Left renal pelvis (tissue), 4 donors: Measurements from ENCODE around the gene FMR1NB. TPM values are rescaled to one million over a fixed set of nuclear protein-coding genes. Genes with fewer than 3 reads are reported as not detected.

Experiments
- DNase-seq, 4 donors: peaks; one replicate each; pipeline ENCODE4 v3.0.0-alpha.2; 2013; ENCODE audit warnings: low read depth in 4 of 4, low spot score in 3 of 4
- polyA plus RNA-seq, 4 donors: library from polyadenylated mRNA; unstranded; fragments of 120-200 nt; gene quantifications; one replicate each; pipeline ENCODE4 v1.2.1, GENCODE V29; 2013; ENCODE audit not compliant: insufficient read length in 4 of 4

The FMR1NB gene
- polyA plus RNA-seq = under 1 TPM in 2 of 4 donors, not detected in 2; 0.23 to 0.37 TPM

DNA sequence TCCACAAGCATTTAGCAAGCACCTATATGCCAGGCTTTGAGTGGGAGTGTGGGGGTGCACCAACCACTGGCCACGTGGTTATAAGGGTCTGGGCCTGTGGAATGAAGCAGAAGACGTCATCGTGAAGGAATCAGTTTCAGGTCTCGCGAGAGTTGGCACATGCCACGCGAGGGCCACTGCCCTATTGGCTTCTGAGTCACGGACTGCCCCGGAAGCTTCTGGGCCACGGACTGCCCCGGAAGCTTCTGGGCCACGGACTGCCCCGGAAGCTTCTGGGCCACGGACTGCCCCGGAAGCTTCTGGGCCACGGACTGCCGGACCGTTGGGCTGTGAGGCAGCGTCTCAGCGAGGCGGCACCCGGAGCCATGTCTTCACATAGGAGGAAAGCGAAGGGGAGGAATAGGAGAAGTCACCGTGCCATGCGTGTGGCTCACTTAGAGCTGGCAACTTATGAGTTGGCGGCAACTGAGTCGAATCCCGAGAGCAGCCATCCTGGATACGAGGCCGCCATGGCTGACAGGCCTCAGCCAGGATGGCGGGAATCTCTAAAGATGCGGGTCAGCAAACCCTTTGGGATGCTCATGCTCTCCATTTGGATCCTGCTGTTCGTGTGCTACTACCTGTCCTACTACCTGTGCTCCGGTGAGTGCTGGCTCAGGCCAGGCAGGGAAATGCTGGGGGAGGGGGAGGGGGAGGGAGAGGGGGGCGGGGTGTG lies at the start of gene FMR1NB:
TSS of gene FMR1NB (plus strand) at position 300 of the 715 bp plus-strand sequence. CDS start at position 366, 66 bp downstream.
- DNase-seq = no peak

GRCh38 chrX:147933815-147934214 lies 47.3 kb upstream of the FMR1NB start:
- DNase-seq = no peak

DNA sequence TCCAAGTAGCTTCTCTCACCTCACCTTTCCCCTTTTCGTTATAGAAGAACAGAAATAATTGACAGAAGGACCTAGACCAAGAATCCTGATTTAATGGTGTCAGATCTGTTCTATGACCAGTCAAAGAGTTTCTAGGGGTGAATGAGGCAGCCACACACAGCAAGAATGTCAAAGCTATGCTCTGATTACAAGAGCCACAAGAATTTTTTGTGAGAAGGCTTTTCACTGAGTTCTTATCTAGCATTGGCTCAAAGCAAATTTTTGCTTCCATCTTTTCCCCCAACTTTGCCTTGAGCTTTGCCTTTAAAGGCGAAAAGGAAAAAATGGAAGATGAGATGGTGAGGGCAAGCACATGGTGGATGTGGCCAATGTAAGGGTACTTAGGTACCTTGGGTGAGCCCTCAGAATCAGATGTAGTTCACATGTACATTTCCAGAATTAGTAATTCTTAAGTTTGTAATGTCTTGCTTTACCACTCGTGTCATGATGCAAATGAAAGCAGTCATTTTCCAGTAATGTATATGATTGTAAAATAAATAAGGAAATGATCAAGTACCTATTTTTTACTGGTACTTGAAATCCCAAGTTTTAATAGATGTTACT lies 45.9 kb upstream of the FMR1NB start:
- DNase-seq = no peak

DNA sequence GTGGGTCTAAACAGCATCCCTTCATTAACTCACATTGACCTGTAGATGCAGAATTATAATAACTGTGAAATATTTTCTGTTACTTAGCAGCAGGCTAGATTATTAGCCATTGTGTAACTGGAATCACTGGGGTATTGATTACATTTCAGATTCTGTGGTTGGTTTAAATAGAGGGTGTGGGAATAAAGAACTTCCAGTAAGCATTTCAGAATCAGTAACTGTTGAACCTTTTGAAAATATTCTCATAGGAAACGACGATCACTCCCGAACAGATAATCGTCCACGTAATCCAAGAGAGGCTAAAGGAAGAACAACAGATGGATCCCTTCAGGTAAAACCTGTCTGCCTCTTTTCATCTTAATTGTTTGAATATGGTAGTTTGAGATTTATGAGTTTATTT lies 35.9 kb upstream of the FMR1NB start:
- no peak for DNase-seq

- no peak for DNase-seq
These were observed 32.6 kb upstream of the FMR1NB start for GRCh38 chrX:147948531-147948930.

GRCh38 chrX:147950352-147950751 lies 30.8 kb upstream of the FMR1NB start:
- DNase-seq = no peak

- DNase-seq = no peak
These were observed 27.2 kb upstream of the FMR1NB start for GRCh38 chrX:147953976-147954375.

- DNase-seq = no peak
These were observed 23.8 kb upstream of the FMR1NB start for GRCh38 chrX:147957291-147957690.

- no peak for DNase-seq
These were observed 22.8 kb upstream of the FMR1NB start for GRCh38 chrX:147958291-147958690.

DNA sequence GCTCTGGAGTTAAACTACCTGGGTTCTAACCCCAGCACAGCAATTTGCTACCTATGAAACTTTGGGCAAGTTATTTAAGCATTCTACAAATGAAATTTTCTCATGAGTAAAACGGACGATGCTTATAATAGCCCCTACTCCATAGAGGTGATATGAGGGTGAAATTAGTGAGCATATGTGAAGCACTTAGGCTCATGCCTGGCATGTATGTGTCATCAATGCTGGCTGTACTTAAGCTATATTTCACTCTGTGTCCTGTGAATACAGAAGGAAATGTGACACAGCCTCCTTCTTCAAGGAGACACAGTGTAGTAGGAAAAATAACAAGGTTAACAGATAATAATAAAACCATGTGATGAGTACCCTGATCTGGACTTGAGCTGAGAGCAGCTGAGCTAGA lies 20.4 kb upstream of the FMR1NB start:
- DNase-seq = no peak

DNA sequence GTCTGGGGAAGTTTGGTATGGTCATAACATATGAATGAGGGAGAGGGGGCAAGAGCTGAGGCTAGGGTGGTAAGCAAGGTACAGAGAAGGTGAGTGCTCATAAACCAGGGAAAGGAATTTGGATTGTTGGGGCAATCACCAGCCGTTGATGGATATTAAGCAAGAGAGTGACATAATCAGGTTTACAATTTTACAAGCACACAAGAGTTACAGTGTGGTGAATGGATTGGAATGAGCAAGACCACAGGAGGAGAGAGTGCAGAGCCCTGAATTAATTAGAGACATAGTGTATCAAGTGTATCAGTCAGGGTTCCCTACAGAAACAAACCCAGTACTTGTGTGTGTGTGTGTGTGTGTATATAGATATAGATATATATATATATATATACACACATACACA lies 18.7 kb upstream of the FMR1NB start:
- no peak for DNase-seq

DNA sequence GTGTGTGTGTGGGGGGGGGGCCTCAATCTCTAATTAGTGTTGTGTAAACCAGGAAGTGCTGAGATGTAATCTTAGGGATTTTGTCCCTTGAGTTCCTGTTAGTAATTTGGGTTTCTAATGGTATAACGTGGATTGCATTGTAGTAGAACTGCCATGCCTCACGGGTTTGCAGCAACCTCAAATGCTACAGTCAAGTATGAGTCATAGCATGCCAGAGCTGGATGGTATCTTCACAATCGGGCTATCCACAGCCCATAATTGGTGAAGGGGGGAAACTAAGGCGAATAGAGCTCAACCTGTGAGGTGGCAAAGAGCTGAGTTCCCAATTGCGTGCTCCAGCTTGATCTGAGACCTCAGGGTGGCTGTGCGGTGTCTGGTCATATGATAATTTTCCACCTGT lies 2.2 kb upstream of the FMR1NB start:
- DNase-seq = no peak

GRCh38 chrX:148020329-148020728 lies 39.2 kb downstream of the FMR1NB start:
- DNase-seq = no peak

DNA sequence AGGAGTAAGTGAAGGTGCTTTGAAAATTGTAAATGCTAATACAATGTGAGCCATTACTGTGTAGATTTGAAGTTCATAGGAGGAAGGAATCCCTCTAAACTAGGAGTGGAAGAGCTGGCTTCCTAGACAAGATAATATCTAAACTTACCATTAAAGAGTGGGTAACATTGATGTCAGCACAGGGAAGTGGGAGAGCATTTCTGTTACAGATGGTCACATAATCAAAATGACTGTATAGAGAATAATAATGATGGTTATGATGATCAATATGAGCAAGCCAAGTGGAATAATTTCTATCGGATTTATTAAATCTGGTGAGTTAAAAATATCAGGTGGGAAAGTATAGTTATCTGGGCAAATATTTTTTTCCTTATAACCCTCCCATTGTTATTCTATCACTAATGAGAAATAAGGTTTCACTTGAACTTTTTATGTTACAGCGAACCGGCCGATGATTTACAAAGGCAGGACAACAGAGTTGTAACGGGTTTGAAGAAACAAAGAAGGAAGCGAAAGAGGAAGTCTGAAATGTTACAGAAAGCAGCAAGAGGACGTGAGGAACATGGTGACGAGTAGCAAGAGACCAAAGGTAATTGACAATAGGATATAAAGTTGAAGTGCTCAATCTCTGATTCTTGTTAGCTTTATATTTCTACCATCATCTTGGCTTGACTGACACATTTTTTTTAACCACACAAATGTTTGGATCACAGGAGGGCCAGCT lies 43.5 kb downstream of the FMR1NB start:
- DNase-seq = no peak

GRCh38 chrX:148035380-148035779 lies 54.2 kb downstream of the FMR1NB start:
- DNase-seq = no peak

- no peak for DNase-seq
These were observed 55.9 kb downstream of the FMR1NB start for GRCh38 chrX:148037020-148037419.

DNA sequence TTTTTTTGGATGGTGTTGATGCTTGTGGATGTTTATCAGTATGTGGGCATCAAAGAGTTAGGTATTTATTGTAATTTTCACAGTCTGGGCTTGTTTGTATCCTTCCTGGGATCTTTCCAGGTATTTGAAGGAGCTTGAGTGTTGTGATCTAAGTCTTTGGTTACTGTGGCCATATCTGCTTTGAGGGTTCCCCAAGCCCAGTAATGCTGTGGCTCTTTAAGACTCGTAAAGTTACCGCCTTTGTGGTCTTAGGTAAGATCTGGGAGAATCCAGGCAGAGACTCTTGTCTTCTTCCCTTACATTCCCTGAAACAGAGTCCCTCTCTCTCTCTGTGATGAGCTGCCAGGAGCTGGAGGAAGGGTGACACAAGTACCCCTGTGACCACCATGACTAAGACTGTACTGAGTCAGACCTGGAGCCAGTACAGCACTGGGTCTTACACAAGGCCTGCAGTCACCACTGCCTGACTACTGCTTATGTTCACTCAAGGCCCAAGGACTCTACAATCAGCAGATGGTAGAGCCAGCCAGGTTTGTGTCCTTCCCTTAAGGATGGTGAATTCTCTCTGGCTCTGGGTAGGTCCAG lies 62.2 kb downstream of the FMR1NB start:
- DNase-seq = no peak

DNA sequence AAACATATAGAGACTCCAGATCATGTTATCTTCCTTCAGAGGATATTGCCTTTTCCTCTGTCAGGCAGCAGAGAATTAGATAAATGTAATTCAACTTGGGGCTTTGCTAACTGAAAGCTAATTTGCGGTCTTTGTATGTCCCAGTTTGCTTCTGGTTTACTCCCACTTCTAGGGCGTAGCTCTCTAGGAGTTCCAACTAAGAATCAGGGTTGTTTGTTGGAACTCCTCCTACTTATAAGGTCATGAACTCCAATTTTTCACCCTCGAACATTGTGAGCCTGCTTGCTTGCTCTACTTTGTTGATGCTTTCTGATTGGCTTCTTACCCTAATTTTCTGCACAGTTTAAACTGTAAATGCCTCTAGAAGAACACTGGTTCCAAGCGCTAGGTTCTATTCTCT lies 66.1 kb downstream of the FMR1NB start:
- DNase-seq = no peak

GRCh38 chrX:148049441-148049840 lies 68.3 kb downstream of the FMR1NB start:
- DNase-seq = peak in 2 of 4 donors; percentile 4

GRCh38 chrX:148051973-148052372 lies 70.8 kb downstream of the FMR1NB start:
- no peak for DNase-seq

DNA sequence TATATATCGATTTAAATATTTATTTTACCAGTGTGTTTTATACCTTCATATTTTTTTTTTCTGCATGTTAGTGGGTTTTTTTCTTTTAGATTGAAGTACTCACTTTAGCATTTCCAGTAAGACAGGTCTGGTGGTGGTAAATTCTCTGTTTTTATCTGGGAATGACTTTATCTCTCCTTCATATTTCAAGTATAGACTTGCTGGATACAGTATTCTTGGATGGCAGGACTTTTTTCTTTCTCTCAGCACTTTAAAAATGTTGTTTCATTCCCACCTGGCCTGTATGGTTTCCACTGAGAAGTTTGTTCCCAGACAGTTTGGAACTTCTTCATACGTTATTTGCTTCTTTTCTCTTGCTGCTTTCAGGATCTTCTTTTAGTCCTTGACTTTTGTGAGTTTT lies 86.1 kb downstream of the FMR1NB start:
- DNase-seq = no peak
